Neuronal stem cell (in vitro differentiated cells): Measurements from ENCODE around the gene AGBL3. TPM values are rescaled to one million over a fixed set of nuclear protein-coding genes. Genes with fewer than 3 reads are reported as not detected.
A peak's percentile ranks its signal among the peaks of the same experiment; 100 is the strongest.

Source experiments
- DNase-seq: peaks from one replicate; pipeline ENCODE4 v3.0.0-alpha.2; 2013; ENCODE audit warnings: low spot score
- H2AFZ ChIP-seq: one replicate; pipeline ENCODE4 v1.6.1; 2013; ENCODE audit warnings: mild to moderate bottlenecking, low read length, inconsistent platforms
- H2AK5ac ChIP-seq: 2 replicates; pipeline ENCODE4 v1.6.1; 2013; ENCODE audit warnings: low read depth, mild to moderate bottlenecking, inconsistent platforms, low read length, moderate library complexity, mixed read lengths
- H2BK120ac ChIP-seq: 2 replicates; pipeline ENCODE4 v1.6.1; 2013; ENCODE audit warnings: low read depth, mild to moderate bottlenecking, inconsistent platforms, low read length, moderate library complexity, mixed read lengths
- H2BK12ac ChIP-seq: one replicate; pipeline ENCODE4 v1.6.1; 2013; ENCODE audit warnings: low read length, inconsistent platforms
- H2BK15ac ChIP-seq: 2 replicates; pipeline ENCODE4 v1.6.1; 2013; ENCODE audit warnings: mild to moderate bottlenecking, low read length, inconsistent platforms, mixed read lengths
- H2BK5ac ChIP-seq: one replicate; pipeline ENCODE4 v1.6.1; 2013; ENCODE audit warnings: inconsistent platforms, mild to moderate bottlenecking, low read length, moderate library complexity
- H3K14ac ChIP-seq: one replicate; pipeline ENCODE4 v1.6.1; 2013; ENCODE audit warnings: low read length, inconsistent platforms
- H3K18ac ChIP-seq: 2 replicates; pipeline ENCODE4 v1.6.1; 2013; ENCODE audit warnings: low read length, inconsistent platforms
- H3K23ac ChIP-seq: 2 replicates; pipeline ENCODE4 v1.6.1; 2013; ENCODE audit warnings: low read depth, mild to moderate bottlenecking, mixed read lengths, low read length, inconsistent platforms; ENCODE audit not compliant: poor library complexity
- H3K27ac ChIP-seq: replicated peaks from 3 replicates; pipeline ENCODE4 v1.5.1; 2013; ENCODE audit warnings: low read length, inconsistent platforms
- H3K27me3 ChIP-seq, 3 experiments: 2 replicates each; pipeline ENCODE4 v1.6.1; 2013; ENCODE audit warnings: low read length in 3 of 3, mild to moderate bottlenecking in 2 of 3, inconsistent platforms in 1 of 3, low read depth in 1 of 3, mixed read lengths in 1 of 3, moderate library complexity in 1 of 3; ENCODE audit not compliant: control insufficient read depth in 3 of 3, insufficient read depth in 3 of 3
- H3K36me3 ChIP-seq, 2 donors: replicated peaks in 1 of 2; 2 replicates each; pipeline ENCODE4 v1.6.1; 2013; ENCODE audit warnings: low read length in 2 of 2; ENCODE audit not compliant: control insufficient read depth in 2 of 2, insufficient read depth in 2 of 2
- H3K4ac ChIP-seq: 2 replicates; pipeline ENCODE4 v1.6.1; 2013; ENCODE audit warnings: inconsistent platforms, mild to moderate bottlenecking, low read length, moderate library complexity
- H3K4me1 ChIP-seq, 2 donors: 1 replicate in 1 of 2; 2 replicates in 1 of 2; pipeline ENCODE4 v1.6.1; 2013; ENCODE audit warnings: low read length in 2 of 2, low read depth in 1 of 2; ENCODE audit not compliant: control insufficient read depth in 2 of 2, insufficient read depth in 1 of 2
- H3K4me2 ChIP-seq: one replicate; pipeline ENCODE4 v1.6.1; 2013; ENCODE audit warnings: mild to moderate bottlenecking, low read length, inconsistent platforms; ENCODE audit not compliant: insufficient read depth, poor library complexity, severe bottlenecking
- H3K4me3 ChIP-seq, 2 donors: 2 replicates each; pipeline ENCODE4 v1.5.1; 2013; ENCODE audit warnings: low read length in 2 of 2, mild to moderate bottlenecking in 2 of 2, inconsistent platforms in 1 of 2, moderate library complexity in 1 of 2
- H3K79me1 ChIP-seq: one replicate; pipeline ENCODE4 v1.6.1; 2013; ENCODE audit warnings: low read depth, mild to moderate bottlenecking, inconsistent platforms, low read length, moderate library complexity
- H3K9ac ChIP-seq: one replicate; pipeline ENCODE4 v1.6.1; 2013; ENCODE audit warnings: mild to moderate bottlenecking, low read depth, low read length, inconsistent platforms; ENCODE audit not compliant: poor library complexity
- H3K9me3 ChIP-seq, 2 donors: replicated peaks in 1 of 2; 2 replicates each; pipeline versions ENCODE3 to v1.6.1; 2013; ENCODE audit warnings: low read length in 2 of 2, mild to moderate bottlenecking in 2 of 2, inconsistent platforms in 1 of 2, low read depth in 1 of 2, mixed read lengths in 1 of 2, moderate library complexity in 1 of 2; ENCODE audit not compliant: control insufficient read depth in 2 of 2, insufficient read depth in 1 of 2
- H4K8ac ChIP-seq: one replicate; pipeline ENCODE4 v1.6.1; 2013; ENCODE audit warnings: low read depth, mild to moderate bottlenecking, inconsistent platforms, low read length, moderate library complexity
- H4K91ac ChIP-seq: one replicate; pipeline ENCODE4 v1.6.1; 2013; ENCODE audit warnings: low read length, low read depth, mild to moderate bottlenecking, inconsistent platforms; ENCODE audit not compliant: poor library complexity
- WGBS, 2 donors: extraction: QIAGEN DNeasy Blood & Tissue Kit; methylation state at CpG; one replicate each; pipeline ENCODE4 v1.1.7; 2013; ENCODE audit warnings: missing lambda C conversion rate in 2 of 2, mixed read lengths in 1 of 2; ENCODE audit not compliant: insufficient read length in 2 of 2, insufficient replicate concordance in 1 of 2; ENCODE audit errors: extremely low coverage in 2 of 2; 5-methylcytosine and 5-hydroxymethylcytosine counted together
- polyA plus RNA-seq, 2 experiments: library from polyadenylated mRNA; stranded (reverse); fragments of 200-250 nt; gene quantifications; one replicate each; pipeline ENCODE4 v1.2.3, GENCODE V29; 2013

AGBL3 gene
- 2.1 TPM for polyA plus RNA-seq (2013, experiment 1 of 2)
- polyA plus RNA-seq (2013, experiment 2 of 2) = 2.2 TPM

- H2AK5ac ChIP-seq = no peak within 1 kb of the TSS
- peak within 1 kb of the TSS; percentile 84 for H2BK5ac ChIP-seq
- peak within 1 kb of the TSS; percentile 66 for H3K4me2 ChIP-seq
- peak within 1 kb of the TSS; percentile 92 for H3K18ac ChIP-seq
- H3K4me1 ChIP-seq = peaks cover 0 to 1% of the 10 kb centered on the region in 2 donors
- no peaks in the 10 kb centered on the region for H3K27me3 ChIP-seq
- H2AFZ ChIP-seq = peak within 1 kb of the TSS; percentile 93
- no peak within 1 kb of the TSS for H4K8ac ChIP-seq
- no peaks in the 10 kb centered on the region for H3K79me1 ChIP-seq
- H4K91ac ChIP-seq = no peak within 1 kb of the TSS
- H3K4me3 ChIP-seq = peak within 1 kb of the TSS; percentile 69 to 96
- DNase-seq = peak; percentile 89
- peaks cover 0 to 36% of the 10 kb centered on the region in 2 donors for H3K36me3 ChIP-seq
- H2BK15ac ChIP-seq = no peak within 1 kb of the TSS
- H2BK12ac ChIP-seq = no peak within 1 kb of the TSS
- H3K9me3 ChIP-seq = no peaks in the 10 kb centered on the region
- peak within 1 kb of the TSS; percentile 78 for H3K9ac ChIP-seq
- H2BK120ac ChIP-seq = peak within 1 kb of the TSS; percentile 37
- H3K23ac ChIP-seq = no peak within 1 kb of the TSS
- peak within 1 kb of the TSS; percentile 84 for H3K27ac ChIP-seq
- no CpG with 5 or more reads among the region's 70 CpGs for WGBS, 2 donors
- H3K14ac ChIP-seq = peak within 1 kb of the TSS; percentile 39
- no peak within 1 kb of the TSS for H3K4ac ChIP-seq
These were observed at the start of gene AGBL3 for GRCh38 chr7:134986363-134987251. Gene AGBL3 (plus strand): TSS chr7:134986508. CDS start chr7:134987934, 1,426 bp downstream.

GRCh38 chr7:134936893-134937510 is 49.3 kb upstream of the AGBL3 start:
- Histone ChIP-seq H3K23ac (no peak overlapping the region), H2AK5ac (no peak overlapping the region), H3K4me2 (no peak overlapping the region), H2BK12ac (no peak overlapping the region), H2AFZ (no peak overlapping the region), H3K18ac (no peak overlapping the region), H3K27ac (no peak overlapping the region), H3K79me1 (no peaks in the 10 kb centered on the region), H3K27me3 (no peaks in the 10 kb centered on the region), H4K8ac (no peak overlapping the region), H3K4me3 (no peak overlapping the region), H2BK15ac (no peak overlapping the region), H3K9ac (no peak overlapping the region), H3K36me3 (peaks cover 7 to 79% of the 10 kb centered on the region in 2 donors), H3K4ac (no peak overlapping the region), H3K9me3 (peaks cover 0 to 2% of the 10 kb centered on the region in 2 donors), H3K14ac (no peak overlapping the region), H4K91ac (no peak overlapping the region), H2BK120ac (no peak overlapping the region), H3K4me1 (peaks cover 12 to 14% of the 10 kb centered on the region in 2 donors), H2BK5ac (no peak overlapping the region)
- DNase-seq = peak; percentile 46
- no CpG with 5 or more reads among the region's 3 CpGs for WGBS, 2 donors

- Histone ChIP-seq H3K23ac (no peak overlapping the region), H3K79me1 (no peaks in the 10 kb centered on the region), H3K36me3 (peaks cover 1 to 76% of the 10 kb centered on the region in 2 donors), H2BK12ac (no peak overlapping the region), H2AK5ac (no peak overlapping the region), H3K27me3 (no peaks in the 10 kb centered on the region), H3K9me3 (no peaks in the 10 kb centered on the region), H2BK5ac (no peak overlapping the region), H3K4ac (no peak overlapping the region), H3K27ac (no peak overlapping the region), H3K4me2 (no peak overlapping the region), H3K4me3 (no peak overlapping the region), H3K4me1 (peaks cover 11 to 14% of the 10 kb centered on the region in 2 donors), H3K14ac (no peak overlapping the region), H2BK120ac (no peak overlapping the region), H3K18ac (no peak overlapping the region), H4K91ac (no peak overlapping the region), H2AFZ (no peak overlapping the region), H3K9ac (no peak overlapping the region), H4K8ac (no peak overlapping the region), H2BK15ac (no peak overlapping the region)
- no CpG with 5 or more reads among the region's 4 CpGs for WGBS, 2 donors
- DNase-seq = no peak
These were observed 48.2 kb upstream of the AGBL3 start for GRCh38 chr7:134938141-134938540.

GRCh38 chr7:134939136-134939535 is 47.2 kb upstream of the AGBL3 start:
- Histone ChIP-seq H3K27ac (no peak overlapping the region), H3K9ac (no peak overlapping the region), H3K14ac (no peak overlapping the region), H3K18ac (no peak overlapping the region), H3K23ac (no peak overlapping the region), H2BK15ac (no peak overlapping the region), H3K4me1 (peaks cover 11 to 14% of the 10 kb centered on the region in 2 donors), H3K4ac (no peak overlapping the region), H3K27me3 (no peaks in the 10 kb centered on the region), H4K8ac (no peak overlapping the region), H3K36me3 (peaks cover 1 to 70% of the 10 kb centered on the region in 2 donors), H2BK5ac (no peak overlapping the region), H3K9me3 (no peaks in the 10 kb centered on the region), H2AFZ (no peak overlapping the region), H2BK12ac (no peak overlapping the region), H3K4me3 (no peak overlapping the region), H2AK5ac (no peak overlapping the region), H2BK120ac (no peak overlapping the region), H3K4me2 (no peak overlapping the region), H4K91ac (no peak overlapping the region), H3K79me1 (no peaks in the 10 kb centered on the region)
- no CpG with 5 or more reads among the region's 4 CpGs for WGBS, 2 donors
- no peak for DNase-seq
